B cell (primary cell): ENCODE measurements around the gene PRUNE2. TPM values are rescaled to one million over a fixed set of nuclear protein-coding genes. Genes with fewer than 3 reads are reported as not detected.

Source experiments
- ATAC-seq: fragments of 200-7000 bp; cut with Tn5 transposase; one replicate; pipeline ENCODE4 v1.10.0; 2021; ENCODE audit warnings: low read depth, mild to moderate bottlenecking, moderate number of reproducible peaks, moderate library complexity
- CTCF ChIA-PET: fragments of 350-600 bp; sonication (Branson Sonifier 250); formaldehyde crosslinking; loops from one replicate; lab custom pipeline; 2021; ENCODE audit warnings: antibody characterized with exemption, inconsistent platforms; lab: Charles Lee
- POLR2A ChIA-PET: fragments of 350-600 bp; sonication (Branson Sonifier 250); formaldehyde crosslinking; loops from one replicate; lab custom pipeline; 2021; ENCODE audit warnings: antibody characterized with exemption; lab: Charles Lee
- DNase-seq: peaks from one replicate; pipeline ENCODE4 v3.0.0; 2013
- H2AFZ ChIP-seq: 2 replicates; pipeline ENCODE4 v1.6.1; 2012; ENCODE audit warnings: mild to moderate bottlenecking, low read depth, low read length; ENCODE audit not compliant: insufficient read depth, poor library complexity, severe bottlenecking
- H3K27ac ChIP-seq, 2 donors: 1 replicate in 1 of 2; 2 replicates in 1 of 2; pipeline ENCODE4 v1.5.1; 2012 to 2013; ENCODE audit warnings: low read length in 2 of 2, mild to moderate bottlenecking in 2 of 2, moderate library complexity in 1 of 2
- H3K27me3 ChIP-seq, 4 experiments: fragments of 200-600 bp in 1 of 4; sonication (generic) in 1 of 4; replicated peaks in 1 of 4; 1 replicate in 2 of 4; 2 replicates in 2 of 4; pipeline versions ENCODE4 v1.6.1 to v1.7.0; 2013 to 2016; ENCODE audit warnings: low read length in 3 of 4, mild to moderate bottlenecking in 2 of 4, mixed read lengths in 1 of 4, moderate library complexity in 1 of 4; ENCODE audit not compliant: insufficient read depth in 4 of 4, control insufficient read depth in 3 of 4; ENCODE audit errors: control extremely low read depth in 1 of 4
- H3K36me3 ChIP-seq, 2 experiments: replicated peaks in 1 of 2; 1 replicate in 1 of 2; 2 replicates in 1 of 2; pipeline versions ENCODE4 v1.6.1 to v1.7.1; 2013; ENCODE audit warnings: low read length in 1 of 2; ENCODE audit not compliant: insufficient read depth in 2 of 2, control insufficient read depth in 1 of 2; ENCODE audit errors: control extremely low read depth in 1 of 2, extremely low read depth in 1 of 2
- H3K4me1 ChIP-seq, 2 donors: fragments of 200-600 bp in 1 of 2; sonication (generic) in 1 of 2; 1 replicate in 1 of 2; 2 replicates in 1 of 2; pipeline versions ENCODE4 v1.5.1 to v1.6.1; 2013 to 2017; ENCODE audit warnings: low read length in 2 of 2; ENCODE audit not compliant: control insufficient read depth in 2 of 2, insufficient read depth in 2 of 2
- H3K4me2 ChIP-seq: replicated peaks from 2 replicates; pipeline ENCODE3; 2012; ENCODE audit warnings: mild to moderate bottlenecking, low read depth, low read length; ENCODE audit not compliant: poor library complexity, severe bottlenecking
- H3K4me3 ChIP-seq, 5 experiments: fragments of 200-600 bp in 1 of 5; sonication (generic) in 1 of 5; 1 replicate in 3 of 5; 2 replicates in 2 of 5; pipeline versions ENCODE4 v1.5.1 to v1.7.0; 2011 to 2016; ENCODE audit warnings: low read length in 4 of 5, mild to moderate bottlenecking in 4 of 5, low read depth in 2 of 5, control low read depth in 1 of 5, moderate library complexity in 1 of 5; ENCODE audit not compliant: insufficient read depth in 1 of 5; ENCODE audit errors: control extremely low read depth in 1 of 5, extremely low read depth in 1 of 5
- H3K79me2 ChIP-seq: fragments of 200-600 bp; sonication (generic); one replicate; pipeline ENCODE4 v1.6.0; 2016; ENCODE audit warnings: low read length; ENCODE audit not compliant: control insufficient read depth, insufficient read depth
- H3K9ac ChIP-seq: fragments of 200-600 bp; sonication (generic); 2 replicates; pipeline ENCODE4 v1.6.1; 2017; ENCODE audit warnings: mild to moderate bottlenecking, low read length, moderate library complexity
- H3K9me3 ChIP-seq, 3 donors: one replicate each; pipeline versions ENCODE4 v1.6.1 to v1.7.1; 2013; ENCODE audit warnings: low read length in 2 of 3; ENCODE audit not compliant: control insufficient read depth in 2 of 3, insufficient read depth in 1 of 3; ENCODE audit errors: control extremely low read depth in 1 of 3
- H4K20me1 ChIP-seq: 2 replicates; pipeline ENCODE4 v1.6.0; 2012; ENCODE audit warnings: mild to moderate bottlenecking, low read length; ENCODE audit not compliant: insufficient read depth, control insufficient read depth, poor library complexity, severe bottlenecking
- H3K27ac Mint-ChIP-seq: one replicate; pipeline ENCODE4 v1.8.0; 2021; ENCODE audit warnings: mixed read lengths
- H3K27me3 Mint-ChIP-seq: one replicate; pipeline ENCODE4 v1.8.0; 2021; ENCODE audit warnings: mixed read lengths
- H3K4me1 Mint-ChIP-seq: one replicate; pipeline ENCODE4 v1.8.0; 2021; ENCODE audit warnings: mixed read lengths
- H3K4me3 Mint-ChIP-seq: one replicate; pipeline ENCODE4 v1.8.0; 2021; ENCODE audit warnings: mixed read lengths
- H3K9me3 Mint-ChIP-seq: one replicate; pipeline ENCODE4 v1.8.0; 2022; ENCODE audit warnings: mixed read lengths; ENCODE audit not compliant: insufficient read depth
- EZH2 ChIP-seq: IDR thresholded peaks from 2 replicates; pipeline ENCODE4 v1.6.1; 2012; ENCODE audit warnings: borderline replicate concordance, low read depth, mild to moderate bottlenecking, moderate library complexity, low read length; ENCODE audit not compliant: insufficient read depth, poor library complexity, severe bottlenecking
- WGBS: methylation state at CpG from one replicate; pipeline ENCODE4 v1.1.5; 2013; ENCODE audit warnings: missing lambda C conversion rate; ENCODE audit not compliant: insufficient coverage; 5-methylcytosine and 5-hydroxymethylcytosine counted together
- intact Hi-C: fragments of 100-400 bp; cut with micrococcal nuclease; formaldehyde crosslinking; loops from one replicate; pipeline ENCODE4 v1.10.0; 2022
- polyA plus RNA-seq: library from polyadenylated mRNA; depleted of rRNA; stranded (reverse); fragments of >200 nt; gene quantifications from 2 replicates; pipeline ENCODE4 v1.2.3, GENCODE V29; 2012
- total RNA-seq, 2 donors: library from RNA; stranded (reverse); fragments of 120-200 nt in 1 of 2; gene quantifications; 1 replicate in 1 of 2; 2 replicates in 1 of 2; pipeline versions ENCODE4 v1.2.3 to v1.2.4, GENCODE V29; 2013 to 2022
- TF ChIP-seq, protein P1 (sequence below): fragments of 200-600 bp; IDR thresholded peaks from one replicate; pipeline ENCODE4 v1.8.0; 2022; ENCODE audit warnings: antibody characterized with exemption, mild to moderate bottlenecking

Gene PRUNE2
- total and polyA plus RNA-seq, 2 donors (not counting 1 experiment from before 2014, with no cell fraction given): 0.12 TPM; not detected in 1

DNA sequence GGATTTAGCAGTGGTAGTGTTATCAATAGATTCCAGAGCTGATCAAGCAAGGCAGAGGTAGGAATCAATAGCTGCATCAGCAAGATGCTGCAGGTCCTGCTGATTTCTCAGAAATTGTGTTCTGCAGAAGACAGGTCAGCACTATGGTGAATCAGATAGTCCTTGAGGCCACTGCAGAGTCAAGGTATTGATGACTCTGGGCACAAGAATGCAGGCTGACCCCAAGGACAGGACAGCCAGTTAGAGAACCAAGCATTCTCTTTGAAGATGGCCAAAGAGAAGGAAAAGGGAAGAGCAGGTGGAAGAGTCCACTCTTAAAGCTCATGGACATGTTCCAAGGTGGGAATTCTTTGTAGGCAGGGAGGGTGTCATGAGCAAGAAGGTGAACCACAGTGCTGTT lies 28.0 kb downstream of the PRUNE2 start:
- Mint-ChIP-seq H3K9me3 (no peaks in the 10 kb centered on the region), H3K4me1 (peaks cover 8% of the 10 kb centered on the region), H3K27me3 (peaks cover 4% of the 10 kb centered on the region), H3K27ac (no peak overlapping the region), H3K4me3 (no peak overlapping the region)
- Histone ChIP-seq H3K4me2 (no peak overlapping the region), H3K4me3 (no peak overlapping the region), H3K27me3 (no peaks in the 10 kb centered on the region), H3K27ac (no peak overlapping the region), H3K79me2 (no peaks in the 10 kb centered on the region), H3K4me1 (peaks cover 0 to 6% of the 10 kb centered on the region in 2 donors), H3K36me3 (no peaks in the 10 kb centered on the region), H2AFZ (no peak overlapping the region), H3K9ac (no peak overlapping the region), H3K9me3 (no peaks in the 10 kb centered on the region), H4K20me1 (no peaks in the 10 kb centered on the region)
- intact Hi-C loops: no loop called here
- ChIA-PET POLR2A (no interaction called here), CTCF (no interaction called here)
- DNase-seq (no peak), ATAC-seq (no peak)
- TF ChIP-seq, protein P1, sequence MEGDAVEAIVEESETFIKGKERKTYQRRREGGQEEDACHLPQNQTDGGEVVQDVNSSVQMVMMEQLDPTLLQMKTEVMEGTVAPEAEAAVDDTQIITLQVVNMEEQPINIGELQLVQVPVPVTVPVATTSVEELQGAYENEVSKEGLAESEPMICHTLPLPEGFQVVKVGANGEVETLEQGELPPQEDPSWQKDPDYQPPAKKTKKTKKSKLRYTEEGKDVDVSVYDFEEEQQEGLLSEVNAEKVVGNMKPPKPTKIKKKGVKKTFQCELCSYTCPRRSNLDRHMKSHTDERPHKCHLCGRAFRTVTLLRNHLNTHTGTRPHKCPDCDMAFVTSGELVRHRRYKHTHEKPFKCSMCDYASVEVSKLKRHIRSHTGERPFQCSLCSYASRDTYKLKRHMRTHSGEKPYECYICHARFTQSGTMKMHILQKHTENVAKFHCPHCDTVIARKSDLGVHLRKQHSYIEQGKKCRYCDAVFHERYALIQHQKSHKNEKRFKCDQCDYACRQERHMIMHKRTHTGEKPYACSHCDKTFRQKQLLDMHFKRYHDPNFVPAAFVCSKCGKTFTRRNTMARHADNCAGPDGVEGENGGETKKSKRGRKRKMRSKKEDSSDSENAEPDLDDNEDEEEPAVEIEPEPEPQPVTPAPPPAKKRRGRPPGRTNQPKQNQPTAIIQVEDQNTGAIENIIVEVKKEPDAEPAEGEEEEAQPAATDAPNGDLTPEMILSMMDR: no peak
- no peak for TF ChIP-seq EZH2

DNA sequence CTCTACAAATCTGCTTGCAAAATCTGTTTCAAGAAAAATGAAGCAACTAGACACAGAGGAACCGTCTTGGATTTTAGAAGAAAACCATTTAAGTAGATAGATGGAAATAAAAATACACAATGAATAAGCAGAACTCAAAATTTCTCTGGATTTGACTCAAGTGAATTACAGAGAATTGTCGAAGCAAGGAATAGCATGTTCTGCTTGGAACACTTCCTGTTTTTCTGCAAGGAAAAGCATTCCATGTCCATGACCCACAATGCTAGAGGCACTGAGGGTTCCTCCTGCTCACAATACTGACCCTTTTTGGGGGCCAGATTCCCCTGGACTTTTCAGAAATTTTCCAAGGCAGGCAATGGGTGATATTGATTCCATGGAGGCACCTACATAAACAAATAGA lies 29.8 kb downstream of the PRUNE2 start:
- H3K27ac Mint-ChIP-seq: no peak overlapping the region
- H3K27me3 ChIP-seq: no peaks in the 10 kb centered on the region
- H2AFZ ChIP-seq: no peak overlapping the region
- DNase-seq: no peak
- WGBS: no CpG with 5 or more reads among the region's 2 CpGs
- ChIA-PET POLR2A (no interaction called here), CTCF (no interaction called here)
- no peaks in the 10 kb centered on the region for H3K4me1 Mint-ChIP-seq
- H3K9me3 ChIP-seq: no peaks in the 10 kb centered on the region
- no peaks in the 10 kb centered on the region for H3K9me3 Mint-ChIP-seq
- no peaks in the 10 kb centered on the region for H3K79me2 ChIP-seq
- H3K4me1 ChIP-seq: no peaks in the 10 kb centered on the region
- TF ChIP-seq, protein P1: no peak
- no peak for TF ChIP-seq EZH2
- no peak overlapping the region for H3K4me2 ChIP-seq
- H3K4me3 ChIP-seq: no peak overlapping the region
- no peaks in the 10 kb centered on the region for H4K20me1 ChIP-seq
- H3K4me3 Mint-ChIP-seq: no peak overlapping the region
- H3K36me3 ChIP-seq: no peaks in the 10 kb centered on the region
- peaks cover 7% of the 10 kb centered on the region for H3K27me3 Mint-ChIP-seq
- H3K27ac ChIP-seq: no peak overlapping the region
- no peak overlapping the region for H3K9ac ChIP-seq
- intact Hi-C loops: no loop called here
- ATAC-seq: no peak
